HepG2 (cell line): ENCODE results near the gene DENND10. TPM values are rescaled to one million over a fixed set of nuclear protein-coding genes. Genes with fewer than 3 reads are reported as not detected.

Experiments used
- ATAC-seq: fragments of 200-7000 bp; cut with Tn5 transposase; 3 replicates; pipeline ENCODE4 v1.9.1; 2020; ENCODE audit warnings: mild to moderate bottlenecking, moderate library complexity
- BruUV-seq: library from RNA; stranded (reverse); fragments of 400-500 nt; replicated peaks from 2 replicates; lab custom pipeline; 2021; lab: Mats Ljungman, UMichigan
- CTCF ChIA-PET: fragments of 300-600 bp; formaldehyde crosslinking; extraction: SDS; loops from one replicate; lab custom pipeline; 2021; ENCODE audit warnings: low total read pairs, inconsistent platforms, low intra/inter-chr PET ratio; lab: Yijun Ruan, JAX
- POLR2A ChIA-PET: fragments of 350-600 bp; sonication (Branson Sonifier 250); formaldehyde crosslinking; loops from one replicate; lab custom pipeline; 2020; ENCODE audit warnings: antibody characterized with exemption, inconsistent platforms; lab: Yijun Ruan, JAX
- DNase-seq: peaks from one replicate; pipeline ENCODE4 v3.0.0-alpha.2; 2015; ENCODE audit warnings: low spot score
- FAIRE-seq: peaks from 3 replicates; lab custom pipeline; 2011; peaks lifted over from hg19 to GRCh38; lab: Jason Lieb, UNC
- H2AFZ ChIP-seq: one replicate; pipeline ENCODE4 v1.6.1; 2011; ENCODE audit warnings: low read length, inconsistent platforms
- H3K27ac ChIP-seq: fragments of 300-600 bp; 3 replicates; pipeline ENCODE4 v1.8.0; 2011; ENCODE audit warnings: mixed run types, mild to moderate bottlenecking, mixed read lengths, low read length, inconsistent platforms; ENCODE audit not compliant: insufficient read depth; ENCODE audit errors: extremely low read length
- H3K27me3 ChIP-seq, 2 experiments: fragments of 200-600 bp in 1 of 2; 2 replicates in 1 of 2; 3 replicates in 1 of 2; pipeline versions ENCODE4 v1.6.0 to v1.8.0; 2011; ENCODE audit warnings: low read length in 2 of 2, mild to moderate bottlenecking in 2 of 2, moderate library complexity in 2 of 2, inconsistent platforms in 1 of 2; ENCODE audit not compliant: insufficient read depth in 2 of 2, control insufficient read depth in 1 of 2
- H3K36me3 ChIP-seq, 2 experiments: fragments of 200-600 bp in 1 of 2; replicated peaks in 1 of 2; 2 replicates in 1 of 2; 3 replicates in 1 of 2; pipeline versions ENCODE4 v1.5.1 to v1.8.0; 2011; ENCODE audit warnings: low read length in 2 of 2, inconsistent platforms in 1 of 2; ENCODE audit not compliant: insufficient read depth in 2 of 2, control insufficient read depth in 1 of 2
- H3K4me1 ChIP-seq: 2 replicates; pipeline ENCODE4 v1.5.1; 2012; ENCODE audit warnings: low read length, inconsistent platforms; ENCODE audit not compliant: insufficient read depth
- H3K4me2 ChIP-seq: 2 replicates; pipeline ENCODE4 v1.6.0; 2011; ENCODE audit warnings: low read depth, low read length, inconsistent platforms
- H3K4me3 ChIP-seq, 3 experiments: fragments of 200-600 bp in 1 of 3; sonication (generic), shearing (Covaris generic) in 1 of 3; replicated peaks in 1 of 3; 2 replicates each; pipeline ENCODE4 v1.5.1; 2011 to 2016; ENCODE audit warnings: low read length in 3 of 3, inconsistent platforms in 2 of 3, low read depth in 2 of 3, mild to moderate bottlenecking in 2 of 3, control low read depth in 1 of 3, mixed read lengths in 1 of 3; ENCODE audit not compliant: insufficient read depth in 1 of 3
- H3K79me2 ChIP-seq: one replicate; pipeline ENCODE4 v1.6.1; 2011; ENCODE audit warnings: low read length, inconsistent platforms; ENCODE audit not compliant: insufficient read depth
- H3K9ac ChIP-seq: 2 replicates; pipeline ENCODE4 v1.6.0; 2011; ENCODE audit warnings: mild to moderate bottlenecking, low read depth, low read length, inconsistent platforms; ENCODE audit not compliant: insufficient read depth
- H3K9me3 ChIP-seq: 2 replicates; pipeline ENCODE4 v1.5.1; 2012; ENCODE audit warnings: mild to moderate bottlenecking, low read length
- H4K20me1 ChIP-seq: 2 replicates; pipeline ENCODE4 v1.6.0; 2011; ENCODE audit warnings: inconsistent platforms, mild to moderate bottlenecking, low read length, moderate library complexity; ENCODE audit not compliant: insufficient read depth
- GFI1 ChIP-seq: sonication (generic); formaldehyde crosslinking; IDR thresholded peaks from 2 replicates; pipeline ENCODE4 v1.5.0; 2020; ENCODE audit warnings: missing genetic modification reagents, mild to moderate bottlenecking, borderline replicate concordance
- IRF1 ChIP-seq: sonication (generic); formaldehyde crosslinking; IDR thresholded peaks from 2 replicates; pipeline ENCODE4 v1.4.0; 2020; ENCODE audit warnings: low read depth, mild to moderate bottlenecking, missing genetic modification reagents
- IRF2 ChIP-seq: IDR thresholded peaks from 2 replicates; pipeline ENCODE4 v1.6.1; 2018; ENCODE audit warnings: missing genetic modification reagents, missing compliant biosample characterization
- MAFF ChIP-seq: IDR thresholded peaks from 2 replicates; pipeline ENCODE4 v1.6.1; 2011; ENCODE audit warnings: low read depth, low read length, improper control_type of control experiment
- MAFK ChIP-seq, 2 experiments: IDR thresholded peaks in 1 of 2; conservative IDR thresholded peaks in 1 of 2; 2 replicates each; pipeline ENCODE4 v1.6.1; 2011; ENCODE audit warnings: improper control_type of control experiment in 2 of 2, low read length in 2 of 2
- SATB2 ChIP-seq: sonication (generic); formaldehyde crosslinking; IDR thresholded peaks from 2 replicates; pipeline ENCODE4 v1.5.0; 2020; ENCODE audit warnings: missing genetic modification reagents
- TAF15 ChIP-seq: fragments of 200-400 bp; formaldehyde crosslinking; IDR thresholded peaks from one replicate; pipeline ENCODE4 v1.6.1; 2018; ENCODE audit warnings: mild to moderate bottlenecking, low read depth, low read length; ENCODE audit not compliant: poor library complexity, severe bottlenecking
- ZBTB33 ChIP-seq: sonication (generic); formaldehyde crosslinking; IDR thresholded peaks from 2 replicates; pipeline ENCODE4 v1.4.0; 2020; ENCODE audit warnings: missing genetic modification reagents
- WGBS: methylation state at CpG from one replicate; pipeline ENCODE4 v1.1.6; 2017; ENCODE audit warnings: low lambda C conversion rate; 5-methylcytosine and 5-hydroxymethylcytosine counted together
- in situ Hi-C: cut with HindIII; loops from 2 replicates; pipeline ENCODE4 v1.10.0; 2017; ENCODE audit warnings: low pct_unique_long_range_greater_than_20kb; ENCODE audit not compliant: extremely low pct_ligation_motif_present
- intact Hi-C: fragments of 100-400 bp; cut with micrococcal nuclease; formaldehyde crosslinking; loops from one replicate; pipeline ENCODE4 v1.10.0; 2022; ENCODE audit not compliant: unreplicated experiment
- polyA plus RNA-seq, 8 experiments: library from polyadenylated mRNA; depleted of rRNA in 3 of 8; stranded (reverse) in 7 of 8; unstranded in 1 of 8; fragments of >200 nt; fragmentation: Illumina TruSeq in 4 of 8; extraction: Trizol in 4 of 8; gene quantifications; 2 replicates each; pipeline versions ENCODE4 v1.2.1 to v1.2.3, GENCODE V29; 2011 to 2016; ENCODE audit warnings: low read depth in 4 of 8, missing spikeins in 1 of 8, mixed read lengths in 1 of 8; ENCODE audit not compliant: insufficient read depth in 1 of 8
- total RNA-seq, 5 experiments: library from RNA; depleted of rRNA; stranded (reverse); fragments of >200 nt; fragmentation: Illumina TruSeq; extraction: Trizol; gene quantifications; 2 replicates each; pipeline ENCODE4 v1.2.3, GENCODE V29; 2016; ENCODE audit warnings: low read depth in 1 of 5
- TF ChIP-seq, protein P1 (sequence below): sonication (generic); formaldehyde crosslinking; conservative IDR thresholded peaks from 2 replicates; pipeline ENCODE4 v1.4.0; 2020; ENCODE audit warnings: missing genetic modification reagents
- TF ChIP-seq, protein P2 (sequence below): sonication (generic); formaldehyde crosslinking; conservative IDR thresholded peaks from 2 replicates; pipeline ENCODE4 v1.8.0; 2022; ENCODE audit warnings: mild to moderate bottlenecking, moderate library complexity, missing genetic modification reagents

Gene DENND10
- total and polyA plus RNA-seq, 2 of the 13 experiments (the other 11 are each of a cell fraction or from before 2014, with no cell fraction given): 43.7 to 78.8 TPM

DNA sequence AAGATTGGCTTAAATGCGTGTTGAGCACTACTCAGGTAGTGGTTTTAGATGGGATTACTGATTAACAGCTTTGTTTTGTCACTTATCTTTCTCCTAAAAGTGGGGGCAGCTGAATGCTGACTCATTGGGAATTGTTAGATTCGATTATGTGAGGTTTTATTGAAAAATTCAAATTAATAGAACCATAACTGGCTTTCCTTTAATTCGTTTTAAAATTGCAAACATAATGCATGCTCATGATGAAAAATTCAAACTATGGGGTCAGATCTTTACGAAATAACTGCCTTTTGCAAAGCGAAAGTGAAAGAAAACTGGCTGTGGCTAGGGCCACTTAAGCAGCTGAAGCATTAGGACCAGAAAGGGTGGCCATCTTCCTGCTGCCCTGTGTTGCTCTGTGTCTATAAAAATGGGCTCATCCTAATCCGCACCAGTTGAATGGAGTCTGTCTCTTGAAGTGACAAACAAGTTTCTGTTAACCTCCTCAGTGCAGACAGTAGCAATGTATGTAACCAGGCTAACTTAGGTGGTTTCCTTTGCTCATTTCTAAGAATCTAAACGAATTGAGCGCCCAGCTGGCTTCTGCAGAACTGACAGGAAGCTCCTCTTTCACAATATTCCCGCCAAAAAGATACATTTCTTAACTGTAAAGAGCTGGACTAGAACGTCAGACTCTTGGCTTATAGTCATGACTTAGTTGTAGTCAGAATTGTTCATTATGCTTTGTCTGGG lies 27.8 kb downstream of the DENND10 start:
- Histone ChIP-seq H3K4me3 (peak overlapping the region in 1 of 3 experiments; percentile 27; a peak in 1 of 6 replicates), H3K27ac (peak overlapping the region; percentile 45), H4K20me1 (no peaks in the 10 kb centered on the region), H3K79me2 (no peaks in the 10 kb centered on the region), H3K4me2 (peak overlapping the region; percentile 28), H3K9ac (no peak overlapping the region), H3K9me3 (no peaks in the 10 kb centered on the region), H3K4me1 (peaks cover 32% of the 10 kb centered on the region), H2AFZ (no peak overlapping the region), H3K36me3 (peaks cover 14 to 57% of the 10 kb centered on the region in 2 experiments), H3K27me3 (no peaks in the 10 kb centered on the region)
- no TSS peak for BruUV-seq
- ATAC-seq (peak; percentile 20; the same call in 1 of the 3 replicates), DNase-seq (no peak), FAIRE-seq (no peak)
- WGBS: 75% methylated on average over 10 of the region's 10 CpGs
- CTCF ChIA-PET: no interaction called here
- intact Hi-C loops (no loop called here), in situ Hi-C loops (no loop called here)
- POLR2A ChIA-PET: interaction anchor here (0.9 to 2.0 kb wide), 4 partner anchors 11 to 33 kb away, joined by 3 to 15 read pairs (median 6); partner anchors contain the start of genes DENND10 and SFXN4
- TF ChIP-seq IRF2 (CRISPR knock-in tag) (peak; percentile 97), MAFF (peak; percentile 47; the same call in 1 of the 2 replicates), MAFK (conservative IDR thresholded peaks at IDR 0.05 in 1 of 2, IDR thresholded peaks at IDR 0.05 in 1 of 2; ENCODE audit: low read length in 2 of 2) (peak; percentile 51 to 53; a peak in 3 of 4 replicates), SATB2 (CRISPR knock-in tag) (no peak), GFI1 (CRISPR knock-in tag) (no peak), ZBTB33 (CRISPR knock-in tag) (peak; percentile 79), TAF15 (no peak), IRF1 (0 out of 2 replicates have a peak, but pooled peaks have one; percentile 75)
- TF ChIP-seq, protein P1, sequence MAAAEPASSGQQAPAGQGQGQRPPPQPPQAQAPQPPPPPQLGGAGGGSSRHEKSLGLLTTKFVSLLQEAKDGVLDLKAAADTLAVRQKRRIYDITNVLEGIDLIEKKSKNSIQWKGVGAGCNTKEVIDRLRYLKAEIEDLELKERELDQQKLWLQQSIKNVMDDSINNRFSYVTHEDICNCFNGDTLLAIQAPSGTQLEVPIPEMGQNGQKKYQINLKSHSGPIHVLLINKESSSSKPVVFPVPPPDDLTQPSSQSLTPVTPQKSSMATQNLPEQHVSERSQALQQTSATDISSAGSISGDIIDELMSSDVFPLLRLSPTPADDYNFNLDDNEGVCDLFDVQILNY (CRISPR knock-in tag): no peak
- TF ChIP-seq, protein P2, sequence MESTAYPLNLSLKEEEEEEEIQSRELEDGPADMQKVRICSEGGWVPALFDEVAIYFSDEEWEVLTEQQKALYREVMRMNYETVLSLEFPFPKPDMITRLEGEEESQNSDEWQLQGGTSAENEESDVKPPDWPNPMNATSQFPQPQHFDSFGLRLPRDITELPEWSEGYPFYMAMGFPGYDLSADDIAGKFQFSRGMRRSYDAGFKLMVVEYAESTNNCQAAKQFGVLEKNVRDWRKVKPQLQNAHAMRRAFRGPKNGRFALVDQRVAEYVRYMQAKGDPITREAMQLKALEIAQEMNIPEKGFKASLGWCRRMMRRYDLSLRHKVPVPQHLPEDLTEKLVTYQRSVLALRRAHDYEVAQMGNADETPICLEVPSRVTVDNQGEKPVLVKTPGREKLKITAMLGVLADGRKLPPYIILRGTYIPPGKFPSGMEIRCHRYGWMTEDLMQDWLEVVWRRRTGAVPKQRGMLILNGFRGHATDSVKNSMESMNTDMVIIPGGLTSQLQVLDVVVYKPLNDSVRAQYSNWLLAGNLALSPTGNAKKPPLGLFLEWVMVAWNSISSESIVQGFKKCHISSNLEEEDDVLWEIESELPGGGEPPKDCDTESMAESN: no peak
